Natural killer cell (primary cell): ENCODE data around the gene CMIP. TPM values are rescaled to one million over a fixed set of nuclear protein-coding genes. Genes with fewer than 3 reads are reported as not detected.

Experiments
- ATAC-seq, 3 donors: fragments of 150-1000 bp in 2 of 3; fragments of 200-7000 bp in 1 of 3; cut with Tn5 transposase; 1 replicate in 1 of 3; 2 replicates in 2 of 3; pipeline ENCODE4 v1.10.0; 2021; ENCODE audit warnings: mild to moderate bottlenecking in 2 of 3, moderate library complexity in 2 of 3
- DNase-seq, 2 donors: peaks; one replicate each; pipeline versions ENCODE4 v3.0.0 to v3.0.0-alpha.2; 2013 to 2021; ENCODE audit warnings: mixed read lengths in 1 of 2
- H3K27ac ChIP-seq: one replicate; pipeline ENCODE4 v1.5.1; 2013; ENCODE audit warnings: mild to moderate bottlenecking, low read length
- H3K27me3 ChIP-seq: one replicate; pipeline ENCODE4 v1.6.1; 2013; ENCODE audit warnings: low read length; ENCODE audit not compliant: control insufficient read depth, insufficient read depth
- H3K36me3 ChIP-seq: one replicate; pipeline ENCODE4 v1.6.1; 2013; ENCODE audit warnings: low read length; ENCODE audit not compliant: control insufficient read depth, insufficient read depth
- H3K4me1 ChIP-seq: one replicate; pipeline ENCODE4 v1.6.1; 2013; ENCODE audit warnings: low read length; ENCODE audit not compliant: control insufficient read depth, insufficient read depth
- H3K4me3 ChIP-seq: one replicate; pipeline ENCODE4 v1.5.1; 2013; ENCODE audit warnings: low read length
- H3K9me3 ChIP-seq: one replicate; pipeline ENCODE4 v1.6.1; 2013; ENCODE audit warnings: low read length; ENCODE audit not compliant: control insufficient read depth, insufficient read depth
- H3K27ac Mint-ChIP-seq, 2 donors: one replicate each; pipeline ENCODE4 v1.8.0; 2022; ENCODE audit warnings: mild to moderate bottlenecking in 2 of 2, mixed read lengths in 2 of 2, moderate library complexity in 1 of 2
- H3K27me3 Mint-ChIP-seq, 2 donors: one replicate each; pipeline ENCODE4 v1.8.0; 2022; ENCODE audit warnings: low read depth in 2 of 2, mixed read lengths in 2 of 2
- H3K36me3 Mint-ChIP-seq: one replicate; pipeline ENCODE4 v1.8.0; 2022; ENCODE audit warnings: mixed read lengths
- H3K4me1 Mint-ChIP-seq, 2 donors: one replicate each; pipeline ENCODE4 v1.8.0; 2022; ENCODE audit warnings: mixed read lengths in 2 of 2
- H3K4me3 Mint-ChIP-seq: one replicate; pipeline ENCODE4 v1.8.0; 2022; ENCODE audit warnings: mild to moderate bottlenecking, moderate library complexity, mixed read lengths
- H3K9me3 Mint-ChIP-seq, 2 donors: one replicate each; pipeline ENCODE4 v1.8.0; 2022; ENCODE audit warnings: mixed read lengths in 2 of 2
- CTCF ChIP-seq: fragments of 200-600 bp; IDR thresholded peaks from one replicate; pipeline ENCODE4 v1.8.0; 2022; ENCODE audit warnings: antibody characterized with exemption
- WGBS: methylation state at CpG from one replicate; pipeline ENCODE4 v1.1.7; 2013; ENCODE audit warnings: missing lambda C conversion rate; ENCODE audit not compliant: insufficient coverage; 5-methylcytosine and 5-hydroxymethylcytosine counted together
- intact Hi-C: fragments of 100-400 bp; cut with micrococcal nuclease; formaldehyde crosslinking; loops from one replicate; pipeline ENCODE4 v1.14.2; 2022
- total RNA-seq, 4 donors: library from RNA; stranded (reverse); fragments of 120-200 nt in 1 of 4; gene quantifications; one replicate each; pipeline versions ENCODE4 v1.2.3 to v1.2.4, GENCODE V29; 2013 to 2022

Gene CMIP
- total RNA-seq, 3 donors from 2014 or later (not counting 1 experiment from before 2014, with no cell fraction given), result 88.2 to 115 (median 91.5) TPM

GRCh38 chr16:81748476-81749198 is 304.0 kb downstream of the CMIP start:
- H3K4me3 ChIP-seq, result no peak overlapping the region
- TF ChIP-seq CTCF, result no peak
- ATAC-seq (no peak), DNase-seq (no peak)
- Mint-ChIP-seq H3K4me3 (no peak overlapping the region), H3K9me3 (no peaks in the 10 kb centered on the region), H3K36me3 (no peaks in the 10 kb centered on the region), H3K27ac (no peak overlapping the region), H3K27me3 (no peaks in the 10 kb centered on the region), H3K4me1 (peaks cover 11 to 34% of the 10 kb centered on the region in 2 donors)
- H3K4me1 ChIP-seq, result peaks cover 28% of the 10 kb centered on the region
- no peak overlapping the region for H3K27ac ChIP-seq
- intact Hi-C loops, result no loop called here
- no peaks in the 10 kb centered on the region for H3K36me3 ChIP-seq
- H3K9me3 ChIP-seq, result no peaks in the 10 kb centered on the region
- H3K27me3 ChIP-seq, result no peaks in the 10 kb centered on the region
- WGBS, result 34% methylated on average over 5 of the region's 7 CpGs

GRCh38 chr16:81752225-81752875 is 307.7 kb downstream of the CMIP start:
- Mint-ChIP-seq H3K27ac (peak overlapping the region; percentile 38 to 81), H3K9me3 (no peaks in the 10 kb centered on the region), H3K36me3 (no peaks in the 10 kb centered on the region), H3K4me3 (no peak overlapping the region), H3K27me3 (no peaks in the 10 kb centered on the region), H3K4me1 (peaks cover 15 to 39% of the 10 kb centered on the region in 2 donors)
- intact Hi-C loops, result no loop called here
- no peak for TF ChIP-seq CTCF
- ATAC-seq, result peak; percentile 71 to 89 (median 73)
- no peak for DNase-seq
- Histone ChIP-seq H3K9me3 (no peaks in the 10 kb centered on the region), H3K36me3 (no peaks in the 10 kb centered on the region), H3K4me3 (no peak overlapping the region), H3K4me1 (peaks cover 30% of the 10 kb centered on the region), H3K27me3 (no peaks in the 10 kb centered on the region), H3K27ac (peak overlapping the region; percentile 56)
- 26% methylated on average over 13 of the region's 13 CpGs for WGBS

GRCh38 chr16:81752876-81753227 is 308.2 kb downstream of the CMIP start:
- Mint-ChIP-seq H3K36me3 (no peaks in the 10 kb centered on the region), H3K4me1 (peaks cover 15 to 39% of the 10 kb centered on the region in 2 donors), H3K9me3 (no peaks in the 10 kb centered on the region), H3K4me3 (no peak overlapping the region), H3K27me3 (no peaks in the 10 kb centered on the region), H3K27ac (peak overlapping the region; percentile 38 to 81)
- DNase-seq (no peak), ATAC-seq (no peak)
- no peak for TF ChIP-seq CTCF
- Histone ChIP-seq H3K4me3 (no peak overlapping the region), H3K4me1 (peaks cover 30% of the 10 kb centered on the region), H3K27ac (peak overlapping the region; percentile 56), H3K9me3 (no peaks in the 10 kb centered on the region), H3K27me3 (no peaks in the 10 kb centered on the region), H3K36me3 (no peaks in the 10 kb centered on the region)
- 91% methylated on average over 7 of the region's 7 CpGs for WGBS
- intact Hi-C loops, result no loop called here
